SK-N-SH treated with all-trans-retinoic acid at 6 μM for 48 hours (cell line): Measurements from ENCODE around the gene LDHAL6B.

Experiments used
- ATAC-seq: fragments of 200-7000 bp; cut with Tn5 transposase; 3 replicates; pipeline ENCODE4 v1.9.1; 2020; ENCODE audit warnings: mild to moderate bottlenecking, moderate library complexity
- ARNTL ChIP-seq: fragments of 450-650 bp; formaldehyde crosslinking; IDR thresholded peaks from 2 replicates; pipeline ENCODE4 v1.5.0; 2020; ENCODE audit warnings: low read depth, mild to moderate bottlenecking, moderate library complexity, borderline replicate concordance
- BACH2 ChIP-seq: fragments of 250-450 bp; sonication (Bioruptor Pico); IDR thresholded peaks from 2 replicates; pipeline ENCODE4 v1.9.0; 2021; ENCODE audit warnings: mild to moderate bottlenecking, borderline replicate concordance
- CSDC2 ChIP-seq: fragments of 250-450 bp; sonication (Bioruptor Pico); IDR thresholded peaks from 2 replicates; pipeline ENCODE4 v1.5.0; 2020; ENCODE audit warnings: mild to moderate bottlenecking, moderate library complexity
- ESRRG ChIP-seq: fragments of 250-450 bp; sonication (Bioruptor Pico); IDR thresholded peaks from 2 replicates; pipeline ENCODE4 v1.6.1; 2021; ENCODE audit warnings: mild to moderate bottlenecking
- GLIS3 ChIP-seq: fragments of 250-450 bp; sonication (Bioruptor Pico); IDR thresholded peaks from 2 replicates; pipeline ENCODE4 v1.5.0; 2020; ENCODE audit warnings: mild to moderate bottlenecking, moderate library complexity
- POU6F1 ChIP-seq: fragments of 250-450 bp; sonication (Bioruptor Pico); IDR thresholded peaks from 2 replicates; pipeline ENCODE4 v1.8.0; 2021; ENCODE audit warnings: low read depth, mild to moderate bottlenecking, moderate library complexity, borderline replicate concordance
- PPARA ChIP-seq: fragments of 250-450 bp; sonication (Bioruptor Pico); IDR thresholded peaks from 2 replicates; pipeline ENCODE4 v1.5.0; 2020; ENCODE audit warnings: mild to moderate bottlenecking, borderline replicate concordance
- RARB ChIP-seq: fragments of 250-450 bp; sonication (Bioruptor Pico); IDR thresholded peaks from 2 replicates; pipeline ENCODE4 v1.8.0; 2021; ENCODE audit warnings: mild to moderate bottlenecking, moderate library complexity
- SNAI2 ChIP-seq: fragments of 250-450 bp; sonication (Bioruptor Pico); IDR thresholded peaks from 2 replicates; pipeline ENCODE4 v1.5.0; 2020; ENCODE audit warnings: mild to moderate bottlenecking, moderate library complexity
- TCF4 ChIP-seq: fragments of 250-450 bp; sonication (Bioruptor Pico); IDR thresholded peaks from 2 replicates; pipeline ENCODE4 v1.8.0; 2021; ENCODE audit warnings: mild to moderate bottlenecking, moderate library complexity, borderline replicate concordance
- TOX ChIP-seq: fragments of 250-450 bp; sonication (Bioruptor Pico); IDR thresholded peaks from 2 replicates; pipeline ENCODE4 v1.8.0; 2021; ENCODE audit warnings: mild to moderate bottlenecking, moderate library complexity, borderline replicate concordance
- ZC3H10 ChIP-seq: fragments of 250-450 bp; sonication (Bioruptor Pico); IDR thresholded peaks from 2 replicates; pipeline ENCODE4 v1.5.1; 2021; ENCODE audit warnings: mild to moderate bottlenecking, moderate library complexity
- ZFP3 ChIP-seq: fragments of 250-450 bp; sonication (Bioruptor Pico); IDR thresholded peaks from 2 replicates; pipeline ENCODE4 v1.5.0; 2020; ENCODE audit warnings: mild to moderate bottlenecking, moderate library complexity
- ZNF565 ChIP-seq: fragments of 450-650 bp; formaldehyde crosslinking; conservative IDR thresholded peaks from 2 replicates; pipeline ENCODE4 v1.5.0; 2020; ENCODE audit warnings: low read depth, mild to moderate bottlenecking, moderate library complexity
- ZNF70 ChIP-seq: fragments of 450-650 bp; formaldehyde crosslinking; IDR thresholded peaks from 2 replicates; pipeline ENCODE4 v1.5.0; 2020; ENCODE audit warnings: mild to moderate bottlenecking, moderate library complexity
- ZNF8 ChIP-seq: fragments of 450-650 bp; formaldehyde crosslinking; IDR thresholded peaks from 2 replicates; pipeline ENCODE4 v1.5.0; 2020; ENCODE audit warnings: mild to moderate bottlenecking, moderate library complexity
- TF ChIP-seq, protein P1 (sequence below): fragments of 250-450 bp; sonication (Bioruptor Pico); IDR thresholded peaks from 2 replicates; pipeline ENCODE4 v1.5.1; 2021; ENCODE audit warnings: mild to moderate bottlenecking, moderate library complexity
- TF ChIP-seq, protein P2 (sequence below): fragments of 250-450 bp; sonication (Bioruptor Pico); IDR thresholded peaks from 2 replicates; pipeline ENCODE4 v1.5.1; 2020; ENCODE audit warnings: low read depth, mild to moderate bottlenecking, moderate library complexity
- TF ChIP-seq, protein P3 (sequence below): fragments of 250-450 bp; sonication (Bioruptor Pico); IDR thresholded peaks from 2 replicates; pipeline ENCODE4 v1.8.0; 2020; ENCODE audit warnings: mild to moderate bottlenecking, moderate library complexity, borderline replicate concordance
- TF ChIP-seq, protein P4 (sequence below): fragments of 250-450 bp; sonication (Bioruptor Pico); IDR thresholded peaks from 2 replicates; pipeline ENCODE4 v1.5.0; 2020; ENCODE audit warnings: mild to moderate bottlenecking, moderate library complexity

LDHAL6B gene

GRCh38 chr15:59242649-59243048 is 36.0 kb downstream of the LDHAL6B start (continued):
- TF ChIP-seq, protein P1, sequence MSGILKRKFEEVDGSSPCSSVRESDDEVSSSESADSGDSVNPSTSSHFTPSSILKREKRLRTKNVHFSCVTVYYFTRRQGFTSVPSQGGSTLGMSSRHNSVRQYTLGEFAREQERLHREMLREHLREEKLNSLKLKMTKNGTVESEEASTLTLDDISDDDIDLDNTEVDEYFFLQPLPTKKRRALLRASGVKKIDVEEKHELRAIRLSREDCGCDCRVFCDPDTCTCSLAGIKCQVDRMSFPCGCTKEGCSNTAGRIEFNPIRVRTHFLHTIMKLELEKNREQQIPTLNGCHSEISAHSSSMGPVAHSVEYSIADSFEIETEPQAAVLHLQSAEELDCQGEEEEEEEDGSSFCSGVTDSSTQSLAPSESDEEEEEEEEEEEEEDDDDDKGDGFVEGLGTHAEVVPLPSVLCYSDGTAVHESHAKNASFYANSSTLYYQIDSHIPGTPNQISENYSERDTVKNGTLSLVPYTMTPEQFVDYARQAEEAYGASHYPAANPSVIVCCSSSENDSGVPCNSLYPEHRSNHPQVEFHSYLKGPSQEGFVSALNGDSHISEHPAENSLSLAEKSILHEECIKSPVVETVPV: no peak
- no peak for TF ChIP-seq RARB (CRISPR knock-in tag)

- ATAC-seq: no peak
- TF ChIP-seq PPARA (CRISPR knock-in tag): no peak
- TF ChIP-seq ARNTL (CRISPR knock-in tag): no peak
- TF ChIP-seq, protein P2, sequence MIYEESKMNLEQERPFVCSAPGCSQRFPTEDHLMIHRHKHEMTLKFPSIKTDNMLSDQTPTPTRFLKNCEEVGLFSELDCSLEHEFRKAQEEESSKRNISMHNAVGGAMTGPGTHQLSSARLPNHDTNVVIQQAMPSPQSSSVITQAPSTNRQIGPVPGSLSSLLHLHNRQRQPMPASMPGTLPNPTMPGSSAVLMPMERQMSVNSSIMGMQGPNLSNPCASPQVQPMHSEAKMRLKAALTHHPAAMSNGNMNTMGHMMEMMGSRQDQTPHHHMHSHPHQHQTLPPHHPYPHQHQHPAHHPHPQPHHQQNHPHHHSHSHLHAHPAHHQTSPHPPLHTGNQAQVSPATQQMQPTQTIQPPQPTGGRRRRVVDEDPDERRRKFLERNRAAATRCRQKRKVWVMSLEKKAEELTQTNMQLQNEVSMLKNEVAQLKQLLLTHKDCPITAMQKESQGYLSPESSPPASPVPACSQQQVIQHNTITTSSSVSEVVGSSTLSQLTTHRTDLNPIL: no peak
- no peak for TF ChIP-seq POU6F1 (CRISPR knock-in tag)
- TF ChIP-seq CSDC2 (CRISPR knock-in tag): no peak
- TF ChIP-seq GLIS3 (CRISPR knock-in tag): no peak
- TF ChIP-seq, protein P3, sequence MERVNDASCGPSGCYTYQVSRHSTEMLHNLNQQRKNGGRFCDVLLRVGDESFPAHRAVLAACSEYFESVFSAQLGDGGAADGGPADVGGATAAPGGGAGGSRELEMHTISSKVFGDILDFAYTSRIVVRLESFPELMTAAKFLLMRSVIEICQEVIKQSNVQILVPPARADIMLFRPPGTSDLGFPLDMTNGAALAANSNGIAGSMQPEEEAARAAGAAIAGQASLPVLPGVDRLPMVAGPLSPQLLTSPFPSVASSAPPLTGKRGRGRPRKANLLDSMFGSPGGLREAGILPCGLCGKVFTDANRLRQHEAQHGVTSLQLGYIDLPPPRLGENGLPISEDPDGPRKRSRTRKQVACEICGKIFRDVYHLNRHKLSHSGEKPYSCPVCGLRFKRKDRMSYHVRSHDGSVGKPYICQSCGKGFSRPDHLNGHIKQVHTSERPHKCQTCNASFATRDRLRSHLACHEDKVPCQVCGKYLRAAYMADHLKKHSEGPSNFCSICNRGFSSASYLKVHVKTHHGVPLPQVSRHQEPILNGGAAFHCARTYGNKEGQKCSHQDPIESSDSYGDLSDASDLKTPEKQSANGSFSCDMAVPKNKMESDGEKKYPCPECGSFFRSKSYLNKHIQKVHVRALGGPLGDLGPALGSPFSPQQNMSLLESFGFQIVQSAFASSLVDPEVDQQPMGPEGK (CRISPR knock-in tag): no peak
- TF ChIP-seq ESRRG (CRISPR knock-in tag): no peak
- TF ChIP-seq SNAI2: no peak
- TF ChIP-seq, protein P4, sequence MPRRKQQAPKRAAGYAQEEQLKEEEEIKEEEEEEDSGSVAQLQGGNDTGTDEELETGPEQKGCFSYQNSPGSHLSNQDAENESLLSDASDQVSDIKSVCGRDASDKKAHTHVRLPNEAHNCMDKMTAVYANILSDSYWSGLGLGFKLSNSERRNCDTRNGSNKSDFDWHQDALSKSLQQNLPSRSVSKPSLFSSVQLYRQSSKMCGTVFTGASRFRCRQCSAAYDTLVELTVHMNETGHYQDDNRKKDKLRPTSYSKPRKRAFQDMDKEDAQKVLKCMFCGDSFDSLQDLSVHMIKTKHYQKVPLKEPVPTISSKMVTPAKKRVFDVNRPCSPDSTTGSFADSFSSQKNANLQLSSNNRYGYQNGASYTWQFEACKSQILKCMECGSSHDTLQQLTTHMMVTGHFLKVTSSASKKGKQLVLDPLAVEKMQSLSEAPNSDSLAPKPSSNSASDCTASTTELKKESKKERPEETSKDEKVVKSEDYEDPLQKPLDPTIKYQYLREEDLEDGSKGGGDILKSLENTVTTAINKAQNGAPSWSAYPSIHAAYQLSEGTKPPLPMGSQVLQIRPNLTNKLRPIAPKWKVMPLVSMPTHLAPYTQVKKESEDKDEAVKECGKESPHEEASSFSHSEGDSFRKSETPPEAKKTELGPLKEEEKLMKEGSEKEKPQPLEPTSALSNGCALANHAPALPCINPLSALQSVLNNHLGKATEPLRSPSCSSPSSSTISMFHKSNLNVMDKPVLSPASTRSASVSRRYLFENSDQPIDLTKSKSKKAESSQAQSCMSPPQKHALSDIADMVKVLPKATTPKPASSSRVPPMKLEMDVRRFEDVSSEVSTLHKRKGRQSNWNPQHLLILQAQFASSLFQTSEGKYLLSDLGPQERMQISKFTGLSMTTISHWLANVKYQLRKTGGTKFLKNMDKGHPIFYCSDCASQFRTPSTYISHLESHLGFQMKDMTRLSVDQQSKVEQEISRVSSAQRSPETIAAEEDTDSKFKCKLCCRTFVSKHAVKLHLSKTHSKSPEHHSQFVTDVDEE (CRISPR knock-in tag): no peak
- TF ChIP-seq, protein P1: no peak
- no peak for TF ChIP-seq ZC3H10 (CRISPR knock-in tag)
These were observed 37.0 kb downstream of the LDHAL6B start for GRCh38 chr15:59243622-59244021.

DNA sequence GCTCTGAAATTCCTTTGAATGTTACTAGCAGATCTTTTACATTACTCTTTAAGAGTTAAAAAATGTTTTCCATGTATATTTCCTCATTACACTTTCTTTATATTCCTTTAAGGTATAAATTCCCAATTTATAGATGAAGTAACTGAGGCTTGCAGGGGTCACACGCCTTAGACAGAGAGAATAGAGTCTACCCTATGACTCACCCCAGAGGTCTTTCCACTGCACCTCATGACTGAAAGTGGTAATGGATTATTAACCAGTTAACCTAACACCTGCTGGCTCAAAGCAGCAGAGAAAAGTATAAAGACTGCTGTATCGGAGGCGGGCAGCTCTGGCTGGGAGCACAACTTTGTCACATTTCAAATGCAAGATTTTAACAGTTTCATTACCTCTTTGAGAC is 37.7 kb downstream of the LDHAL6B start:
- no peak for ATAC-seq
- TF ChIP-seq, protein P1: no peak
- TF ChIP-seq BACH2 (CRISPR knock-in tag): no peak
- no peak for TF ChIP-seq PPARA (CRISPR knock-in tag)
- TF ChIP-seq RARB (CRISPR knock-in tag): no peak
- no peak for TF ChIP-seq ESRRG (CRISPR knock-in tag)
- TF ChIP-seq TCF4: no peak
- no peak for TF ChIP-seq ZNF565 (CRISPR knock-in tag)
- TF ChIP-seq, protein P4 (CRISPR knock-in tag): no peak
- no peak for TF ChIP-seq ZC3H10 (CRISPR knock-in tag)
- TF ChIP-seq, protein P3 (CRISPR knock-in tag): no peak
- TF ChIP-seq TOX (CRISPR knock-in tag): no peak
- TF ChIP-seq ARNTL (CRISPR knock-in tag): no peak
- no peak for TF ChIP-seq ZNF8 (CRISPR knock-in tag)
- TF ChIP-seq CSDC2 (CRISPR knock-in tag): no peak
- TF ChIP-seq ZFP3 (CRISPR knock-in tag): no peak
- no peak for TF ChIP-seq ZNF70
